ENCODE measurements around the gene TOR2A. TPM values are rescaled to one million over a fixed set of nuclear protein-coding genes. Genes with fewer than 3 reads are reported as not detected.

The TOR2A gene
- polyA plus RNA-seq, 1 donor (not counting 4 experiments of a cell fraction or from before 2014, with no cell fraction given) = 2.3 TPM

DNA sequence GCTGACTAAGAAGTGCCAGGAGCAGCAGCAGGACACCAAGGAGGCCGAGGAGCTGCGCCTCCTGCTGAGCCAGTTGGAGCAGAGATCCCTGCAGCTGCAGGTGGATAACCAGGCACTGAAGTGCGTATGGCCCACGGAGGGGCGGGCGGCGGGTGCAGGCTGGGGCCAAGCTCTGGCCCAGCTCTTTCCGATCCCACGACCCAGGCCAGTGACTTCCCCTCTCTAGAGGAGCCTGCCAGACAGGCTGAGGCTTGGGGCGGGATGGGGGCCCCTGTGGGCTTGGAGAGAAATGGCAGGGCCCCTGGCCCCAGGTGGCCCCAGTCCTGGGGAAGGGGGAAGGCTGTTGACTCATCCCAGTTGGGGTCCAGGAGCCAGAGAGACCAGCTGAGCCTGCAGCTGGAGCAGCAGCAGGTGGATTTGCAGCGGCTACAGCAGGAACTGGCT lies 23.2 kb downstream of the TOR2A start:
- Histone ChIP-seq H3K4me1 (ENCODE audit: control insufficient read depth, extremely low read depth, insufficient read depth, low read length) (peaks cover 12% of the 10 kb centered on the region), H3K27me3 (ENCODE audit: control insufficient read depth, extremely low read depth, insufficient read depth, low read length) (no peaks in the 10 kb centered on the region), H3K36me3 (ENCODE audit: control insufficient read depth in 2 of 2, extremely low read depth in 1 of 2, insufficient read depth in 2 of 2, low read length in 2 of 2) (peaks cover 0 to 4% of the 10 kb centered on the region in 2 experiments), H3K4me2 (ENCODE audit: control insufficient read depth, extremely low read depth, insufficient read depth, low read depth, low read length) (no peak overlapping the region), H2AFZ (ENCODE audit: control insufficient read depth, low read length) (no peak overlapping the region), H3K79me2 (ENCODE audit: control insufficient read depth, insufficient read depth, low read length) (peaks cover 9% of the 10 kb centered on the region), H3K27ac (ENCODE audit: control insufficient read depth, insufficient read depth, low read length) (no peak overlapping the region), H4K20me1 (ENCODE audit: control insufficient read depth, extremely low read depth, insufficient read depth, low read length) (no peaks in the 10 kb centered on the region), H3K9me1 (ENCODE audit: control insufficient read depth, extremely low read depth, insufficient read depth, low read length) (no peaks in the 10 kb centered on the region), H3K4me3 (ENCODE audit: control insufficient read depth in 2 of 3, extremely low read depth in 1 of 3, insufficient read depth in 2 of 3, low read depth in 1 of 3, low read length in 3 of 3) (no peak overlapping the region), H3K9me3 (ENCODE audit: control insufficient read depth, low read depth, low read length) (no peaks in the 10 kb centered on the region), H3K9ac (ENCODE audit: control insufficient read depth, extremely low read depth, insufficient read depth, low read length) (no peak overlapping the region)
- TF ChIP-seq CTCF (optimal IDR thresholded peaks at IDR 0.05 in 1 of 3, IDR thresholded peaks at IDR 0.05 in 1 of 3, conservative IDR thresholded peaks at IDR 0.05 in 1 of 3; ENCODE audit: extremely low read depth in 1 of 3, insufficient read depth in 2 of 3, low read length in 3 of 3) = no peak
- no peak for TF ChIP-seq EZH2 (IDR thresholded peaks at IDR 0.05; ENCODE audit: low read length)
- FAIRE-seq (no peak), DNase-seq (ENCODE audit: low read depth, low spot score) (no peak)
- dilution Hi-C loops (cut with MboI; ENCODE audit: extremely low pct_ligation_motif_present, low sequenced_read_pairs) = no loop called here

DNA sequence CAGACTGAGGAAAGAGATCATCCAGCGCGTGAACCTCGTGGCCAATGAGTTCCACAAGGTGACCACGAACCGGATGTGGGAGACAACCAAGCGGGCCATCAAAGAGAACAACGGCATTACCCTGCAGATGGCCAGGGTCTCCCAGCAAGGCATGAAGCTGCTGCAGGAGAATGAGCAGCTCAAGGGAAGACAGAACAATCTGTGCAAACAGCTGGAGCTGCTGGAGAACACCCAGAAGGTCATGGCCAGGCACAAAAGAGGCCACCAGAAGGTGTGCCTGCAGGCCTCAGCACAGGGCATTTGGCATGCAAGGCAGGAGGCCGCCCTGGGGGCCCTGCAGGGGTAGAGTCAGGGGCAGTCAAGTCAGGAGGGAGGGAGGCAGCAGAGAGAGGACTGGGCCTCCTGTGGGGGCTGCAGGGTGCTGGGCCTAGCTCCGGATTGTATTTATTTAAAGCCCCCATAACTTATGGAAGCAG lies 23.8 kb downstream of the TOR2A start:
- no peak for FAIRE-seq
- DNase-seq (ENCODE audit: low read depth, low spot score) = no peak
- no peak overlapping the region for H3K9ac ChIP-seq (ENCODE audit: control insufficient read depth, extremely low read depth, insufficient read depth, low read length)

More for the DNA sequence above, 23.8 kb downstream of the TOR2A start:
- Histone ChIP-seq H3K27ac (ENCODE audit: control insufficient read depth, insufficient read depth, low read length) (no peak overlapping the region), H3K9me3 (ENCODE audit: control insufficient read depth, low read depth, low read length) (no peaks in the 10 kb centered on the region), H3K4me2 (ENCODE audit: control insufficient read depth, extremely low read depth, insufficient read depth, low read depth, low read length) (no peak overlapping the region), H3K9me1 (ENCODE audit: control insufficient read depth, extremely low read depth, insufficient read depth, low read length) (no peaks in the 10 kb centered on the region), H3K27me3 (ENCODE audit: control insufficient read depth, extremely low read depth, insufficient read depth, low read length) (no peaks in the 10 kb centered on the region), H2AFZ (ENCODE audit: control insufficient read depth, low read length) (no peak overlapping the region), H3K4me1 (ENCODE audit: control insufficient read depth, extremely low read depth, insufficient read depth, low read length) (peaks cover 10% of the 10 kb centered on the region), H3K36me3 (ENCODE audit: control insufficient read depth in 2 of 2, extremely low read depth in 1 of 2, insufficient read depth in 2 of 2, low read length in 2 of 2) (peaks cover 0 to 4% of the 10 kb centered on the region in 2 experiments), H3K79me2 (ENCODE audit: control insufficient read depth, insufficient read depth, low read length) (peaks cover 9% of the 10 kb centered on the region), H4K20me1 (ENCODE audit: control insufficient read depth, extremely low read depth, insufficient read depth, low read length) (no peaks in the 10 kb centered on the region), H3K4me3 (ENCODE audit: control insufficient read depth in 2 of 3, extremely low read depth in 1 of 3, insufficient read depth in 2 of 3, low read depth in 1 of 3, low read length in 3 of 3) (no peak overlapping the region)
- TF ChIP-seq EZH2 (IDR thresholded peaks at IDR 0.05; ENCODE audit: low read length) (no peak), CTCF (optimal IDR thresholded peaks at IDR 0.05 in 1 of 3, IDR thresholded peaks at IDR 0.05 in 1 of 3, conservative IDR thresholded peaks at IDR 0.05 in 1 of 3; ENCODE audit: extremely low read depth in 1 of 3, insufficient read depth in 2 of 3, low read length in 3 of 3) (no peak)
- dilution Hi-C loops (cut with MboI; ENCODE audit: extremely low pct_ligation_motif_present, low sequenced_read_pairs) = no loop called here
